CD14-positive monocyte (primary cell): ENCODE results near the gene RNU1-3. TPM values are rescaled to one million over a fixed set of nuclear protein-coding genes. Genes with fewer than 3 reads are reported as not detected.
"Not testable (repeated sequence)": the region's sequence is repeated elsewhere in the genome, so short reads cannot be mapped to it uniquely, and the experiment has no call there.

Source experiments
- DNase-seq, 3 donors: peaks; one replicate each; pipeline ENCODE4 v3.0.0-alpha.2; 2011 to 2022
- H2AFZ ChIP-seq: 2 replicates; pipeline ENCODE4 v1.6.0; 2012; ENCODE audit warnings: mild to moderate bottlenecking, low read depth, low read length, inconsistent platforms; ENCODE audit not compliant: insufficient read depth, poor library complexity, severe bottlenecking
- H3K27ac ChIP-seq, 2 donors: 1 replicate in 1 of 2; 2 replicates in 1 of 2; pipeline ENCODE4 v1.5.1; 2012 to 2013; ENCODE audit warnings: low read length in 2 of 2, control low read depth in 1 of 2, inconsistent platforms in 1 of 2, low read depth in 1 of 2, mild to moderate bottlenecking in 1 of 2
- H3K27me3 ChIP-seq, 2 donors: one replicate each; pipeline versions ENCODE4 v1.6.0 to v1.6.1; 2011 to 2013; ENCODE audit warnings: low read length in 2 of 2; ENCODE audit not compliant: control insufficient read depth in 2 of 2, insufficient read depth in 2 of 2
- H3K36me3 ChIP-seq, 2 donors: replicated peaks in 1 of 2; 1 replicate in 1 of 2; 2 replicates in 1 of 2; pipeline versions ENCODE4 v1.5.1 to v1.6.1; 2012 to 2013; ENCODE audit warnings: low read length in 2 of 2, control low read depth in 1 of 2, inconsistent platforms in 1 of 2, mild to moderate bottlenecking in 1 of 2; ENCODE audit not compliant: insufficient read depth in 2 of 2, control insufficient read depth in 1 of 2
- H3K4me1 ChIP-seq, 2 donors: 1 replicate in 1 of 2; 2 replicates in 1 of 2; pipeline versions ENCODE4 v1.5.1 to v1.6.1; 2012 to 2013; ENCODE audit warnings: low read length in 2 of 2, control low read depth in 1 of 2, inconsistent platforms in 1 of 2, mild to moderate bottlenecking in 1 of 2, moderate library complexity in 1 of 2; ENCODE audit not compliant: insufficient read depth in 2 of 2, control insufficient read depth in 1 of 2
- H3K4me2 ChIP-seq: replicated peaks from 2 replicates; pipeline ENCODE3; 2012; ENCODE audit warnings: low read length, moderate library complexity, mild to moderate bottlenecking; ENCODE audit not compliant: poor library complexity, severe bottlenecking; ENCODE audit errors: extremely low read depth
- H3K4me3 ChIP-seq, 3 experiments: fragments of 200-600 bp in 1 of 3; sonication (generic) in 1 of 3; replicated peaks in 1 of 3; 1 replicate in 2 of 3; 2 replicates in 1 of 3; pipeline ENCODE4 v1.5.1; 2011 to 2013; ENCODE audit warnings: low read length in 3 of 3, mild to moderate bottlenecking in 3 of 3, control low read depth in 2 of 3, low read depth in 2 of 3, inconsistent platforms in 1 of 3, moderate library complexity in 1 of 3
- H3K79me2 ChIP-seq: 2 replicates; pipeline ENCODE4 v1.6.0; 2012; ENCODE audit warnings: mild to moderate bottlenecking, control low read depth, inconsistent platforms, low read length, moderate library complexity; ENCODE audit not compliant: insufficient read depth
- H3K9ac ChIP-seq: 2 replicates; pipeline ENCODE4 v1.6.0; 2017; ENCODE audit warnings: low read length, mild to moderate bottlenecking; ENCODE audit not compliant: insufficient read depth, poor library complexity, severe bottlenecking
- H3K9me3 ChIP-seq, 2 donors: replicated peaks in 1 of 2; 1 replicate in 1 of 2; 2 replicates in 1 of 2; pipeline versions ENCODE4 v1.5.1 to v1.6.1; 2012 to 2013; ENCODE audit warnings: low read length in 2 of 2, control low read depth in 1 of 2; ENCODE audit not compliant: control insufficient read depth in 1 of 2, insufficient read depth in 1 of 2
- H4K20me1 ChIP-seq: 2 replicates; pipeline ENCODE4 v1.6.0; 2012; ENCODE audit warnings: mild to moderate bottlenecking, low read length, control low read depth, moderate library complexity; ENCODE audit not compliant: insufficient read depth
- H3K27ac Mint-ChIP-seq, 7 donors: one replicate each; pipeline ENCODE4 v1.8.0; 2020; ENCODE audit warnings: mild to moderate bottlenecking in 7 of 7, mixed read lengths in 7 of 7, moderate library complexity in 6 of 7, inconsistent platforms in 2 of 7
- H3K27me3 Mint-ChIP-seq, 3 donors: one replicate each; pipeline ENCODE4 v1.8.0; 2021 to 2022; ENCODE audit warnings: low read depth in 3 of 3, mild to moderate bottlenecking in 3 of 3, mixed read lengths in 3 of 3, moderate library complexity in 3 of 3, inconsistent platforms in 1 of 3
- H3K36me3 Mint-ChIP-seq, 2 donors: one replicate each; pipeline ENCODE4 v1.8.0; 2020; ENCODE audit warnings: mixed read lengths in 2 of 2, inconsistent platforms in 1 of 2, mild to moderate bottlenecking in 1 of 2
- H3K4me1 Mint-ChIP-seq: one replicate; pipeline ENCODE4 v1.8.0; 2020; ENCODE audit warnings: mild to moderate bottlenecking, mixed read lengths
- H3K4me3 Mint-ChIP-seq, 2 donors: one replicate each; pipeline ENCODE4 v1.8.0; 2020; ENCODE audit warnings: mild to moderate bottlenecking in 2 of 2, mixed read lengths in 2 of 2, moderate library complexity in 1 of 2
- H3K9me3 Mint-ChIP-seq, 7 donors: one replicate each; pipeline ENCODE4 v1.8.0; 2020 to 2022; ENCODE audit warnings: mixed read lengths in 7 of 7, mild to moderate bottlenecking in 6 of 7, moderate library complexity in 6 of 7, inconsistent platforms in 2 of 7
- WGBS: methylation state at CpG from one replicate; pipeline ENCODE4 v1.1.5; 2013; ENCODE audit warnings: missing lambda C conversion rate; ENCODE audit not compliant: insufficient coverage; 5-methylcytosine and 5-hydroxymethylcytosine counted together
- intact Hi-C, 2 donors: fragments of 100-400 bp; cut with micrococcal nuclease; formaldehyde crosslinking; loops; one replicate each; pipeline versions ENCODE4 v1.15.0 to v1.15.1; 2023
- polyA plus RNA-seq, 3 donors: library from polyadenylated mRNA; depleted of rRNA in 1 of 3; unstranded in 2 of 3; stranded (reverse) in 1 of 3; fragments of 300-500 nt in 2 of 3; fragments of >200 nt in 1 of 3; fragmentation: Illumina TruSeq in 2 of 3; gene quantifications; 1 replicate in 2 of 3; 2 replicates in 1 of 3; pipeline ENCODE4 v1.2.3, GENCODE V29; 2012 to 2021
- TF ChIP-seq, protein P1 (sequence below): fragments of 200-600 bp; IDR thresholded peaks from one replicate; pipeline ENCODE4 v1.8.0; 2022; ENCODE audit warnings: antibody characterized with exemption, mild to moderate bottlenecking

The RNU1-3 gene
- polyA plus RNA-seq, 3 donors, result not detected

DNA sequence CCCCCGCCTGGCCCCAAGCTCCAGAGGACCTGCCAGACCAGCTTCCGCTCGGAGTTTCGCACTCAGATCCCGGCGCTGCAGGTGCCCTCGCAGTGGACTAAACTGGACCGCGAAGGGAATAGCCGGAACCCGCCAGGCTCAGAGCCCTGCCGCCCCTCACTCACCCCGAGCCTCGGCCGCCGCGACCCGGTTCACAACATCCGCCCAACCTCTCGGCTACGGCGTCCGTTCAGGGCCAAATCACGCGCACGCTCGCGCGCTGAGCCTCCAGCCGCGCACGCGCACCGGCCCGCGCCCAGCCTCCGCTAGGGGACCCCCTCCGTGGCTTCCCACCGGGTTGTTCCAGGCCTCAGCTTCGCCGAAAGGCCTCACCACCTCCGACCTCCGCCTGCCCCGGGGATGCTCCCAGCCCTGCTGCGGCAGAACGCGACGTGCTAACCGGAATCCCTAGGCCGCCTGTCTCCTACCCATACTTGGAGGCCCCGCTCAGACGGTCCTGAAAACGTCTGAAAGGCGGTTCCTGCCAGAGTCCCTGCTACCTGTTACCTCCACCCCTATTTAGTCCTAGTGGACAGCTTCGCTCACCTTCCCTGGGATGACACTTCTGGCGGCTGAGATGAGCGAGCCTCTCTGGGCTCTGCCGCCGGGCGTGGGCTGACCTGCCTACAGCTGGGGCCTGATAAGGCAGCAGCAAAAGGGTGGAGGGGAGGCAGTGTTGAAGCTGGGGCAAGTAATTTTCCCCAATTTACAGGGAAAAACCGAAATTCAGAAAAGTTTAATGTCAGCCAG, 22.1 kb downstream of the RNU1-3 start:
- peaks cover 46% of the 10 kb centered on the region for H3K79me2 ChIP-seq
- H3K9me3 Mint-ChIP-seq, H3K36me3 ChIP-seq, H3K4me3 Mint-ChIP-seq, H4K20me1 ChIP-seq, H3K27ac Mint-ChIP-seq, H3K4me1 Mint-ChIP-seq, H3K36me3 Mint-ChIP-seq, H3K9me3 ChIP-seq: not testable (repeated sequence)
- peaks cover 28 to 29% of the 10 kb centered on the region in 2 donors for H3K4me1 ChIP-seq
- WGBS, result 6% methylated on average over 55 of the region's 61 CpGs
- H3K27me3 ChIP-seq, result peaks cover 0 to 21% of the 10 kb centered on the region in 2 donors
- H3K4me3 ChIP-seq, result peak overlapping the region; percentile 53 to 87 (median 65)
- TF ChIP-seq, protein P1, sequence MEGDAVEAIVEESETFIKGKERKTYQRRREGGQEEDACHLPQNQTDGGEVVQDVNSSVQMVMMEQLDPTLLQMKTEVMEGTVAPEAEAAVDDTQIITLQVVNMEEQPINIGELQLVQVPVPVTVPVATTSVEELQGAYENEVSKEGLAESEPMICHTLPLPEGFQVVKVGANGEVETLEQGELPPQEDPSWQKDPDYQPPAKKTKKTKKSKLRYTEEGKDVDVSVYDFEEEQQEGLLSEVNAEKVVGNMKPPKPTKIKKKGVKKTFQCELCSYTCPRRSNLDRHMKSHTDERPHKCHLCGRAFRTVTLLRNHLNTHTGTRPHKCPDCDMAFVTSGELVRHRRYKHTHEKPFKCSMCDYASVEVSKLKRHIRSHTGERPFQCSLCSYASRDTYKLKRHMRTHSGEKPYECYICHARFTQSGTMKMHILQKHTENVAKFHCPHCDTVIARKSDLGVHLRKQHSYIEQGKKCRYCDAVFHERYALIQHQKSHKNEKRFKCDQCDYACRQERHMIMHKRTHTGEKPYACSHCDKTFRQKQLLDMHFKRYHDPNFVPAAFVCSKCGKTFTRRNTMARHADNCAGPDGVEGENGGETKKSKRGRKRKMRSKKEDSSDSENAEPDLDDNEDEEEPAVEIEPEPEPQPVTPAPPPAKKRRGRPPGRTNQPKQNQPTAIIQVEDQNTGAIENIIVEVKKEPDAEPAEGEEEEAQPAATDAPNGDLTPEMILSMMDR, result peak; percentile 54
- peak overlapping the region; percentile 100 for H2AFZ ChIP-seq
- intact Hi-C loops, result loop anchor here in 1 of 2 donors (10.0 kb wide), 1 partner anchor 260 kb away; no protein-coding TSS in a partner anchor
- peak; percentile 88 to 97 (median 93) for DNase-seq
- H3K27ac ChIP-seq, result peak overlapping the region; percentile 39 to 86
- peaks cover 14 to 28% (median 18%) of the 10 kb centered on the region in 3 donors for H3K27me3 Mint-ChIP-seq
- peak overlapping the region; percentile 90 for H3K4me2 ChIP-seq
- peak overlapping the region; percentile 95 for H3K9ac ChIP-seq

DNA sequence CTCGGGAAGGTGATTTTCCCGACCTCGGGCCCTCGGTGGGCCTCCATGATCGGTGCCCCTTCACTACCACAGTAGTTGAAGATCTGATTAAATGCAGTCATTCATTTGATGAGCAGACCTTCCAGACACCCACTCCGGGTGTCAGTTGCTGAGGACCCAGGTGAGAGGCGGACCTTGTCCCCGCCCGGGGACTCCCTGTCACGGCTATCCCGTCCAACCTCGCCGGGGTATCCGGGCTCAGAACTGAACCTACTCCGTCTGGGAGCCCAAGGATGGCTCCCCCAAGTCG, 22.6 kb downstream of the RNU1-3 start:
- peaks cover 0 to 4% (median 2%) of the 10 kb centered on the region in 7 donors for H3K9me3 Mint-ChIP-seq
- TF ChIP-seq, protein P1, result no peak
- peaks cover 28 to 29% of the 10 kb centered on the region in 2 donors for H3K4me1 ChIP-seq
- H3K27ac Mint-ChIP-seq, result no peak overlapping the region
- peak overlapping the region; percentile 95 for H3K9ac ChIP-seq
- intact Hi-C loops, result loop anchor here in 1 of 2 donors (10.0 kb wide), 1 partner anchor 261 kb away; no protein-coding TSS in a partner anchor
- peak overlapping the region; percentile 37 to 86 for H3K27ac ChIP-seq
- H3K27me3 Mint-ChIP-seq, result peaks cover 14 to 28% (median 18%) of the 10 kb centered on the region in 3 donors
- no peaks in the 10 kb centered on the region for H3K9me3 ChIP-seq
- no peak for DNase-seq
- peak overlapping the region; percentile 100 for H2AFZ ChIP-seq
- H3K4me2 ChIP-seq, result peak overlapping the region; percentile 90
- peaks cover 51% of the 10 kb centered on the region for H3K79me2 ChIP-seq
- peak overlapping the region; percentile 53 to 87 (median 65) for H3K4me3 ChIP-seq
- H3K36me3 Mint-ChIP-seq, result no peaks in the 10 kb centered on the region
- H3K27me3 ChIP-seq, result peaks cover 0 to 18% of the 10 kb centered on the region in 2 donors
- H3K4me3 Mint-ChIP-seq, result no peak overlapping the region
- WGBS, result under 1% methylated on average over 16 of the region's 16 CpGs
- peaks cover 7 to 13% of the 10 kb centered on the region in 2 donors for H3K36me3 ChIP-seq
- H4K20me1 ChIP-seq, result peaks cover 10% of the 10 kb centered on the region
- H3K4me1 Mint-ChIP-seq, result no peaks in the 10 kb centered on the region

DNA sequence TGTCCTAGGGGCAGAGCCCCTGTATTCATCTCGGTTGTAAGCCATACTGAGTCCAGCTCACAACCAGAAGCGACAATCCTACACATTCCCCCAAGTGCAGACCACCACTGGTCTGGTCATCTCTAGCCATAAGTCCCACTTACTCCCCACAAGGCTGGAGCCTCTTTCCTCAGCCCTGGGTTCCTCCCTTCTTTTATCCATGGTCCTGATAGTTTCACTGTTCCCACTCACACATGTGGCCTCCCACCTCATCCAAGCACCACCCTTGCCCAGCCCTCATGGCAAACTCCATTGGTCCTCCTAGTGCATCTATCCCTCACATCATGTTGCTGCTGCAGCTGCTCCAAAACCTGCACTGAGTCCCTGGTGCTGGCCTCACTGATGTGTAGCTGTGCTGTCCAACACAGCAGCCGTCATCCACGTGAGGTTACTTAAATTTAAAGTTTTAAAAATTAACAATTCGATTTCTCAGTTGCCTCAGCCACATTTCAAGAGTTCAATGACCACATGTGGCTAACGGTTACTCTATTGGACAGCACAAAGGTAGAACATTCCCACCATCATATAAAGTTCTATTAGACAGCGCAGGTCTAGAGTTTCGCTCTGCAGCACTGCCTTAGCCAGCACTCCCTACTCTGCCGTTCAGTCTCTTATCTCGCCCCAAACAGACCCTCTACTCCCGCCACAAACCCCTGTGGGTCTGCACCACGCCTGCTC, 23.1 kb downstream of the RNU1-3 start:
- Histone ChIP-seq H3K4me3 (peak overlapping the region; percentile 53 to 87 (median 65)), H3K79me2 (peaks cover 56% of the 10 kb centered on the region), H3K4me1 (peaks cover 28 to 29% of the 10 kb centered on the region in 2 donors), H3K36me3 (peaks cover 8 to 14% of the 10 kb centered on the region in 2 donors), H4K20me1 (peaks cover 15% of the 10 kb centered on the region), H3K4me2 (peak overlapping the region; percentile 90), H3K27me3 (peaks cover 0 to 18% of the 10 kb centered on the region in 2 donors), H3K27ac (peak overlapping the region; percentile 37 to 86), H2AFZ (peak overlapping the region; percentile 100), H3K9ac (peak overlapping the region; percentile 95)
- not testable (repeated sequence) for H3K27ac Mint-ChIP-seq, H3K36me3 Mint-ChIP-seq, DNase-seq, H3K9me3 Mint-ChIP-seq, H3K4me3 Mint-ChIP-seq, H3K9me3 ChIP-seq, H3K4me1 Mint-ChIP-seq
- peaks cover 13 to 24% (median 14%) of the 10 kb centered on the region in 3 donors for H3K27me3 Mint-ChIP-seq
- intact Hi-C loops, result loop anchor here in 1 of 2 donors (10.0 kb wide), 1 partner anchor 261 kb away; no protein-coding TSS in a partner anchor
- WGBS, result 28% methylated on average over 12 of the region's 12 CpGs
